Measurements from ENCODE around the gene UBQLN4. TPM values are rescaled to one million over a fixed set of nuclear protein-coding genes. Genes with fewer than 3 reads are reported as not detected.

Gene UBQLN4
- polyA plus RNA-seq, 1 donor from 2014 or later = 34.9 TPM

- Histone ChIP-seq H3K9ac (ENCODE audit: low read length) (no peak overlapping the region), H3K9me3 (ENCODE audit: low read length) (no peaks in the 10 kb centered on the region), H3K79me2 (replicated peaks; ENCODE audit: insufficient read depth, low read length) (no peaks in the 10 kb centered on the region), H3K27me3 (ENCODE audit: insufficient read depth, low read depth, low read length) (no peaks in the 10 kb centered on the region), H3K9me2 (ENCODE audit: insufficient read depth, low read length) (no peaks in the 10 kb centered on the region), H3K36me3 (ENCODE audit: insufficient read depth, low read length) (no peaks in the 10 kb centered on the region), H3K4me2 (ENCODE audit: low read length) (no peak overlapping the region), H3K4me3 (ENCODE audit: low read length) (no peak overlapping the region), H3K27ac (ENCODE audit: low read length) (no peak overlapping the region), H3F3A (ENCODE audit: insufficient read depth, low read length, poor library complexity, severe bottlenecking) (no peaks in the 10 kb centered on the region), H4K20me1 (ENCODE audit: insufficient read depth) (no peaks in the 10 kb centered on the region), H2AFZ (ENCODE audit: low read depth, low read length) (no peak overlapping the region)
- no peak for TF ChIP-seq EZH2 (IDR thresholded peaks at IDR 0.05; ENCODE audit: borderline replicate concordance, insufficient read depth, low read length, poor library complexity, severe bottlenecking)
- no peak for TF ChIP-seq CTCF (IDR thresholded peaks at IDR 0.05; ENCODE audit: poor library complexity, severe bottlenecking)
- no peak for TF ChIP-seq EP300 (conservative IDR thresholded peaks at IDR 0.05; ENCODE audit: poor library complexity, severe bottlenecking)
Measured at GRCh38 chr1:156063997-156064285, 10.3 kb upstream of the UBQLN4 start.

GRCh38 chr1:156062189-156062588, 8.6 kb upstream of the UBQLN4 start:
- Histone ChIP-seq H3K36me3 (ENCODE audit: insufficient read depth, low read length) (no peaks in the 10 kb centered on the region), H3K79me2 (replicated peaks; ENCODE audit: insufficient read depth, low read length) (no peaks in the 10 kb centered on the region), H3K9me3 (ENCODE audit: low read length) (no peaks in the 10 kb centered on the region), H3K9ac (ENCODE audit: low read length) (no peak overlapping the region), H3K27me3 (ENCODE audit: insufficient read depth, low read depth, low read length) (no peaks in the 10 kb centered on the region), H2AFZ (ENCODE audit: low read depth, low read length) (no peak overlapping the region), H3F3A (ENCODE audit: insufficient read depth, low read length, poor library complexity, severe bottlenecking) (no peaks in the 10 kb centered on the region), H3K4me3 (ENCODE audit: low read length) (no peak overlapping the region), H4K20me1 (ENCODE audit: insufficient read depth) (no peaks in the 10 kb centered on the region), H3K9me2 (ENCODE audit: insufficient read depth, low read length) (no peaks in the 10 kb centered on the region), H3K27ac (ENCODE audit: low read length) (no peak overlapping the region), H3K4me2 (ENCODE audit: low read length) (no peak overlapping the region)
- TF ChIP-seq SMC3 (conservative IDR thresholded peaks at IDR 0.05; ENCODE audit: poor library complexity) (no peak), MXI1 (conservative IDR thresholded peaks at IDR 0.05; ENCODE audit: poor library complexity, severe bottlenecking) (no peak), REST (IDR thresholded peaks at IDR 0.05; ENCODE audit: borderline replicate concordance) (no peak), TAF1 (IDR thresholded peaks at IDR 0.05; ENCODE audit: low read depth) (no peak), CTCF (IDR thresholded peaks at IDR 0.05; ENCODE audit: poor library complexity, severe bottlenecking) (no peak), EP300 (conservative IDR thresholded peaks at IDR 0.05; ENCODE audit: poor library complexity, severe bottlenecking) (no peak), RAD21 (conservative IDR thresholded peaks at IDR 0.05) (no peak), EZH2 (IDR thresholded peaks at IDR 0.05; ENCODE audit: borderline replicate concordance, insufficient read depth, low read length, poor library complexity, severe bottlenecking) (no peak), POLR2AphosphoS5 (IDR thresholded peaks at IDR 0.05) (no peak)

All from neural cell (in vitro differentiated cells).